ENCODE measurements around the gene DHX38. TPM values are rescaled to one million over a fixed set of nuclear protein-coding genes. Genes with fewer than 3 reads are reported as not detected.

Gene DHX38
- total RNA-seq, 4 donors from 2014 or later: 37.6 to 60.8 (median 52.8) TPM

DNA sequence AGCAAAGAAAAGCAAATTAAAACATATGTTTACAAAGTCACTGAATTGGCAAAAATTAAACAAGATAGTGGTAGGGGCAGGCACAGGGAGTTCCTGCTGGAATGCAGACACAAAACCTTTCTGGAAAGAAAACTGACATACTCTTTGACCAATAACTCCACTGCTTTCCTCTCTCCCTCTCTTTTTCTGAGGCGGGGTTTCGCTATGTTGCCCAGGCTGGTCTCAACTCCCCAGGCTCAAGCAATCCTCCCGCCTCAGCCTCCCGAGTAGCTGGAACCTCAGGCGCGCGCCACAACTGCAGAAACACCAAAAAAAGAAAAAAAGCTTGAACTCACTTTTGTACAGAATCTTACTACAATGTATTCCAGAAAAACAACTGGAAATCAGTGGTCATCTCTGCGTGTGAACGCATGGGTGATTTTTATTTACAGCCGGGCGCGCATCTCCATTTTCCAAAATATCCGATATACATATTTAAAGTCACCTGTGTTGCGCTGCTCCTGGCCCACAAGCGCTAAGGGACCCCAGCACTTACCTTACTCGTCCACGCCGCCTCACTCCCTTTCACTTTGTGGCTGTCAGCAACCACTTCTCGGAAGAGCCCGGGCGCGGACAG is 707 bp upstream of the DHX38 start:
- intact Hi-C loops (cut with DNase I; ENCODE audit: low total_unique reads): no loop called here
- Histone ChIP-seq H3K27ac (peak overlapping the region; percentile 87 to 94 (median 92)), H3K4me1 (peaks cover 17 to 36% (median 29%) of the 10 kb centered on the region in 4 donors), H3K9me3 (no peaks in the 10 kb centered on the region), H3K36me3 (peaks cover 0 to 33% (median 16%) of the 10 kb centered on the region in 4 donors), H3K4me3 (peak overlapping the region; percentile 66 to 92 (median 86)), H3K27me3 (no peaks in the 10 kb centered on the region)
- in situ Hi-C loops (cut with MboI; ENCODE audit: low pct_ligation_motif_present in 1 of 4, low pct_unique_long_range_greater_than_20kb in 1 of 4, low sequenced_read_pairs in 3 of 4): no loop called here
- DNase-seq: no peak
- TF ChIP-seq POLR2AphosphoS5 (IDR thresholded peaks at IDR 0.05): no peak
- 1 to 2% methylated on average over 11 to 22 of the region's 22 CpGs for WGBS, 2 donors (ENCODE audit: low coverage in 1 of 2)

DNA sequence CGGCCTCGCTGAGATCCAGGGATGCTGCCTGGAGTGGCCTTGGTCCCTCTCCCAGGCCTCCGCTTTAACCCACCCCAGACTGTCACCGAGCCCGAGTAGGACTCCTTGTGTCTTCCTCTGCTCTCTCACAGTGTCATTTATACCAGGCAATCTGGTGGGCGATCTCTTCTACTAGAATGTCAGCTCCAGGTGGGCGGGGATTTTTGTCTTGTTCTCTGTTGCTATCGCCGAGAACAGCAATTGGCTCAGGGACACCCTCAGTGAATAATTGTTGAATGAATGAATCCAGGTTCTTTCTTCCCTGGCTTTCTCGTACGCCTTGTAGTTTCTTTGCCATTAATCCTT is 591 bp downstream of the DHX38 start:
- Histone ChIP-seq H3K9me3 (no peaks in the 10 kb centered on the region), H3K27me3 (no peaks in the 10 kb centered on the region), H3K4me3 (peak overlapping the region; percentile 69 to 92 (median 86)), H3K4me1 (peaks cover 17 to 36% (median 29%) of the 10 kb centered on the region in 4 donors), H3K27ac (peak overlapping the region; percentile 87 to 94 (median 92)), H3K36me3 (peaks cover 0 to 26% (median 10%) of the 10 kb centered on the region in 4 donors)
- 0 to 1% methylated on average over 2 to 11 of the region's 11 CpGs for WGBS, 2 donors (ENCODE audit: low coverage in 1 of 2)
- TF ChIP-seq EP300 (IDR thresholded peaks at IDR 0.05; ENCODE audit: low read depth): no peak
- TF ChIP-seq POLR2A (IDR thresholded peaks at IDR 0.05): no peak
- TF ChIP-seq, protein P1, sequence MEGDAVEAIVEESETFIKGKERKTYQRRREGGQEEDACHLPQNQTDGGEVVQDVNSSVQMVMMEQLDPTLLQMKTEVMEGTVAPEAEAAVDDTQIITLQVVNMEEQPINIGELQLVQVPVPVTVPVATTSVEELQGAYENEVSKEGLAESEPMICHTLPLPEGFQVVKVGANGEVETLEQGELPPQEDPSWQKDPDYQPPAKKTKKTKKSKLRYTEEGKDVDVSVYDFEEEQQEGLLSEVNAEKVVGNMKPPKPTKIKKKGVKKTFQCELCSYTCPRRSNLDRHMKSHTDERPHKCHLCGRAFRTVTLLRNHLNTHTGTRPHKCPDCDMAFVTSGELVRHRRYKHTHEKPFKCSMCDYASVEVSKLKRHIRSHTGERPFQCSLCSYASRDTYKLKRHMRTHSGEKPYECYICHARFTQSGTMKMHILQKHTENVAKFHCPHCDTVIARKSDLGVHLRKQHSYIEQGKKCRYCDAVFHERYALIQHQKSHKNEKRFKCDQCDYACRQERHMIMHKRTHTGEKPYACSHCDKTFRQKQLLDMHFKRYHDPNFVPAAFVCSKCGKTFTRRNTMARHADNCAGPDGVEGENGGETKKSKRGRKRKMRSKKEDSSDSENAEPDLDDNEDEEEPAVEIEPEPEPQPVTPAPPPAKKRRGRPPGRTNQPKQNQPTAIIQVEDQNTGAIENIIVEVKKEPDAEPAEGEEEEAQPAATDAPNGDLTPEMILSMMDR (IDR thresholded peaks at IDR 0.05): no peak
- no peak for TF ChIP-seq POLR2AphosphoS5 (IDR thresholded peaks at IDR 0.05)
- intact Hi-C loops (cut with DNase I; ENCODE audit: low total_unique reads): no loop called here
- in situ Hi-C loops (cut with MboI; ENCODE audit: low pct_ligation_motif_present in 1 of 4, low pct_unique_long_range_greater_than_20kb in 1 of 4, low sequenced_read_pairs in 3 of 4): no loop called here
- DNase-seq: no peak

DNA sequence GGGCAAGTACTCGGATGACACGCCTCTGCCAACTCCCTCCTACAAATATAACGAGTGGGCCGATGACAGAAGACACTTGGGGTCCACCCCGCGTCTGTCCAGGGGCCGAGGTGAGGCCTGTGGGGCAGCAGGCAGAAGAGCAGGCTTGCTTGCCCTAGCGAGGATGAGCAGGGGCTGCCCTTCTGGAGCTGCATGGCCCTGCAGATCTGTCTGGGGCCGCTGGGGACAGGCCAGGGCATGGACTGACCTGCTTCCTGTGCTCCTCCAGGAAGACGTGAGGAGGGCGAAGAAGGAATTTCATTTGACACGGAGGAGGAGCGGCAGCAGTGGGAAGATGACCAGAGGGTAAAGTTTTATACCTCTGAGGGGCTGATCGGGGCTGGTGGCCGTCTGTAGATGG is 5.3 kb downstream of the DHX38 start:
- H3K36me3 ChIP-seq: peaks cover 0 to 66% (median 25%) of the 10 kb centered on the region in 4 donors
- no peak for DNase-seq
- H3K4me1 ChIP-seq: peaks cover 9 to 14% (median 13%) of the 10 kb centered on the region in 4 donors
- H3K27me3 ChIP-seq: no peaks in the 10 kb centered on the region
- intact Hi-C loops (cut with DNase I; ENCODE audit: low total_unique reads): no loop called here
- WGBS, 2 donors (ENCODE audit: low coverage in 1 of 2): 87% methylated on average over 15 of the region's 15 CpGs; no CpG with 5 or more reads in 1 of the 2 donors
- no peak for TF ChIP-seq POLR2A (IDR thresholded peaks at IDR 0.05)
- H3K9me3 ChIP-seq: no peaks in the 10 kb centered on the region
- no peak overlapping the region for H3K4me3 ChIP-seq
- no peak overlapping the region for H3K27ac ChIP-seq
- in situ Hi-C loops (cut with MboI; ENCODE audit: low pct_ligation_motif_present in 1 of 4, low pct_unique_long_range_greater_than_20kb in 1 of 4, low sequenced_read_pairs in 3 of 4): no loop called here

DNA sequence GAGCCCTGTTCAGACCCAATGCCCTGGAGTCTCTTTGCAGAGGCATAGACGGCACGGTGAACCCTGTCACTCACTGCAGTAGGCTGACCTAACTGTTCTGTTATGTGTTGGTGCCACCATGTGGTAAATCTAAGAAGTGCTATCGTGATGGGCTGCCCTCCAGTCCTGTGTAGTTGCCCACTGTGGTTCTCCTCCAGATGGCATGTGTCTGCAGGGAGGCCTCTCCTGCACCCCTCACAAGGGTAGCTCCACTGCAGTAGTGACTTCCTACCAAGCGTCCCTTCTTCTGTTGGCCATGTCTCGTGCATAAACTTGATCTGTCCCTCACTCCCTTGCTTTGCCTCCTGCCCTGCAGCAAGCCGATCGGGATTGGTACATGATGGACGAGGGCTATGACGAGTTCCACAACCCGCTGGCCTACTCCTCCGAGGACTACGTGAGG is 5.8 kb downstream of the DHX38 start:
- H3K27ac ChIP-seq: no peak overlapping the region
- H3K36me3 ChIP-seq: peaks cover 0 to 70% (median 27%) of the 10 kb centered on the region in 4 donors
- H3K4me3 ChIP-seq: no peak overlapping the region
- intact Hi-C loops (cut with DNase I; ENCODE audit: low total_unique reads): no loop called here
- in situ Hi-C loops (cut with MboI; ENCODE audit: low pct_ligation_motif_present in 1 of 4, low pct_unique_long_range_greater_than_20kb in 1 of 4, low sequenced_read_pairs in 3 of 4): no loop called here
- H3K27me3 ChIP-seq: no peaks in the 10 kb centered on the region
- 68 to 96% methylated on average over 7 to 12 of the region's 12 CpGs for WGBS, 2 donors (ENCODE audit: low coverage in 1 of 2)
- no peaks in the 10 kb centered on the region for H3K9me3 ChIP-seq
- TF ChIP-seq, protein P1 (IDR thresholded peaks at IDR 0.05): peak; percentile 27 to 52 (median 45)
- TF ChIP-seq POLR2AphosphoS5 (IDR thresholded peaks at IDR 0.05): no peak
- peak; percentile 27 for DNase-seq
- peaks cover 9 to 12% (median 11%) of the 10 kb centered on the region in 4 donors for H3K4me1 ChIP-seq

DNA sequence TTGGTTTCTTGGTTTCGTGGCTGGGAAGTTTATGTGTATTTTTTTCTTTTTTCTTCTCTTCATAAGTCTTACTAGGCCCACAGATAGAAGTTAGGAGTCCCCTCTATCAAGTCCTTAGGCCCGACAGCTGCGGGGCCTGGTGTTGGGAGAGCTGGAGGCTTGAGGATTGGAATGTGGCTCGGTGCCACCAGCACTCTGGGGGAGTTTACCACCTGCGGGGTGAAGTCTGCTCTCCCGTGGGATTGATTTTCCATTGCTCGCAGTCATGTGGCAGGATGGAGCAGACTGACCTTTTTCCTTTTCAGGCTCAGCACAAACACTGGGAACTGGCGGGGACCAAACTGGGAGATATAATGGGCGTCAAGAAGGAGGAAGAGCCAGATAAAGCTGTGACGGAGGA is 7.5 kb downstream of the DHX38 start:
- intact Hi-C loops (cut with DNase I; ENCODE audit: low total_unique reads): no loop called here
- TF ChIP-seq POLR2A (IDR thresholded peaks at IDR 0.05) (no peak), POLR2AphosphoS5 (IDR thresholded peaks at IDR 0.05) (no peak), EP300 (IDR thresholded peaks at IDR 0.05; ENCODE audit: low read depth) (no peak)
- TF ChIP-seq, protein P1 (IDR thresholded peaks at IDR 0.05): no peak
- H3K4me3 ChIP-seq: no peak overlapping the region
- WGBS, 2 donors (ENCODE audit: low coverage in 1 of 2): 92 to 93% methylated on average over 2 to 10 of the region's 10 CpGs
- H3K9me3 ChIP-seq: no peaks in the 10 kb centered on the region
- no peak overlapping the region for H3K27ac ChIP-seq
- no peaks in the 10 kb centered on the region for H3K27me3 ChIP-seq
- peaks cover 0 to 88% (median 40%) of the 10 kb centered on the region in 4 donors for H3K36me3 ChIP-seq
- H3K4me1 ChIP-seq: no peaks in the 10 kb centered on the region
- DNase-seq: no peak
- in situ Hi-C loops (cut with MboI; ENCODE audit: low pct_ligation_motif_present in 1 of 4, low pct_unique_long_range_greater_than_20kb in 1 of 4, low sequenced_read_pairs in 3 of 4): loop anchor here in 1 of 4 donors (25.0 kb wide), 1 partner anchor 361 kb away; no protein-coding TSS in a partner anchor

Measured in transverse colon (tissue), 4 donors.